ENCODE results near the gene ANK3.

The ANK3 gene

DNA sequence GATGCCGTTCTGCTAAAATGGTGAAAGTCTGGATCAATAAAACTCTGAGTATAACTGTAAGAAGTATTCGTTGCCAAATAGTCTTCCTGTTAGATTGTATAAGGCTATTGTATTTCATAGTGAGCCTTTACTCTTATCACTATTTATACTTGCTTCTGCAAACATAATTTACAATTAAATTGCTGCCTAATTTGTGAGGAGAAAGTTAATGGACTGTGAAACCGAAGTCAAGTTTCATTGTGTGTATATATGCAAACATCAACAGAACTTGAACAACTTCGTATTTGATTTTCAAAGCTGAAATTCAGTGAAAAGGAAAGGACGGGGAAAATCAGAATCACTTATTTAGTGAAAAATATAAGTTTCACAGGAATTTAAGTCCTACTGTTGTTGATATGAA lies 347.4 kb downstream of the ANK3 start:
- Histone ChIP-seq H3K4me3 (ENCODE audit: low read depth, low read length) (no peak overlapping the region), H3K9me3 (ENCODE audit: control insufficient read depth, insufficient read depth, low read depth, low read length) (no peaks in the 10 kb centered on the region), H3K36me3 (ENCODE audit: control insufficient read depth in 2 of 2, insufficient read depth in 1 of 2, low read length in 2 of 2) (no peaks in the 10 kb centered on the region), H3K4me1 (ENCODE audit: control insufficient read depth, insufficient read depth, low read length) (peaks cover 10% of the 10 kb centered on the region; the same call in 1 of the 2 replicates), H3K27ac (ENCODE audit: extremely low read depth, low read depth, low read length) (peak overlapping the region; percentile 38; the same call in 1 of the 2 replicates)
- POLR2A ChIA-PET = no interaction called here
- CTCF ChIA-PET = interaction anchor here (1.2 to 1.3 kb wide), 2 partner anchors 9 to 177 kb away, joined by 3 read pairs; no protein-coding TSS in a partner anchor
- TF ChIP-seq REPIN1 (tag by site-specific recombination; IDR thresholded peaks at IDR 0.05; ENCODE audit: low read depth) (no peak), KLF9 (tag by site-specific recombination; IDR thresholded peaks at IDR 0.05; ENCODE audit: low read depth) (no peak), ZNF558 (tag by site-specific recombination; IDR thresholded peaks at IDR 0.05) (no peak), ZNF366 (tag by site-specific recombination; conservative IDR thresholded peaks at IDR 0.05) (peak; percentile 88), KLF10 (tag by site-specific recombination; IDR thresholded peaks at IDR 0.05) (peak; percentile 19; the same call in 1 of the 2 replicates), SP7 (tag by site-specific recombination; IDR thresholded peaks at IDR 0.05) (peak; percentile 72), WT1 (tag by site-specific recombination; IDR thresholded peaks at IDR 0.05) (peak; percentile 87), KLF7 (tag by site-specific recombination; IDR thresholded peaks at IDR 0.05; ENCODE audit: borderline replicate concordance) (0 out of 2 replicates have a peak, but pooled peaks have one; percentile 43), ZNF843 (tag by site-specific recombination; IDR thresholded peaks at IDR 0.05) (peak; percentile 93), ZSCAN30 (tag by site-specific recombination; IDR thresholded peaks at IDR 0.05) (peak; percentile 65; the same call in 1 of the 2 replicates), KLF8 (tag by site-specific recombination; IDR thresholded peaks at IDR 0.05) (peak; percentile 51), ZNF292 (tag by site-specific recombination; IDR thresholded peaks at IDR 0.05; ENCODE audit: borderline replicate concordance, low read depth) (no peak), ZNF76 (tag by site-specific recombination; IDR thresholded peaks at IDR 0.05; ENCODE audit: borderline replicate concordance, low read depth) (no peak), ZNF391 (tag by site-specific recombination; IDR thresholded peaks at IDR 0.05; ENCODE audit: borderline replicate concordance, low read depth) (peak; percentile 83; the same call in 1 of the 2 replicates), IKZF3 (tag by site-specific recombination; IDR thresholded peaks at IDR 0.05) (peak; percentile 81), ZNF423 (tag by site-specific recombination; IDR thresholded peaks at IDR 0.05) (no peak), SCRT2 (tag by site-specific recombination; IDR thresholded peaks at IDR 0.05) (no peak), SCRT1 (tag by site-specific recombination; IDR thresholded peaks at IDR 0.05; ENCODE audit: borderline replicate concordance) (peak; percentile 25; the same call in 1 of the 2 replicates), ZNF37A (tag by site-specific recombination; IDR thresholded peaks at IDR 0.05) (no peak), ZNF623 (tag by site-specific recombination; IDR thresholded peaks at IDR 0.05) (no peak), ZNF2 (tag by site-specific recombination; IDR thresholded peaks at IDR 0.05) (0 out of 2 replicates have a peak, but pooled peaks have one; percentile 58), ZNF155 (tag by site-specific recombination; IDR thresholded peaks at IDR 0.05) (no peak), ZNF169 (tag by site-specific recombination; IDR thresholded peaks at IDR 0.05) (no peak), ZNF426 (tag by site-specific recombination; IDR thresholded peaks at IDR 0.05) (no peak), ZNF274 (IDR thresholded peaks at IDR 0.05; ENCODE audit: low read length) (no peak), ZNF274 (tag by site-specific recombination; IDR thresholded peaks at IDR 0.05; ENCODE audit: borderline replicate concordance) (no peak), FEZF1 (tag by site-specific recombination; IDR thresholded peaks at IDR 0.05) (peak; percentile 85)
- TF ChIP-seq, protein P1, sequence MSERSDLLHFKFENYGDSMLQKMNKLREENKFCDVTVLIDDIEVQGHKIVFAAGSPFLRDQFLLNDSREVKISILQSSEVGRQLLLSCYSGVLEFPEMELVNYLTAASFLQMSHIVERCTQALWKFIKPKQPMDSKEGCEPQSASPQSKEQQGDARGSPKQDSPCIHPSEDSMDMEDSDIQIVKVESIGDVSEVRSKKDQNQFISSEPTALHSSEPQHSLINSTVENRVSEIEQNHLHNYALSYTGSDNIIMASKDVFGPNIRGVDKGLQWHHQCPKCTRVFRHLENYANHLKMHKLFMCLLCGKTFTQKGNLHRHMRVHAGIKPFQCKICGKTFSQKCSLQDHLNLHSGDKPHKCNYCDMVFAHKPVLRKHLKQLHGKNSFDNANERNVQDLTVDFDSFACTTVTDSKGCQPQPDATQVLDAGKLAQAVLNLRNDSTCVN (tag by site-specific recombination; optimal IDR thresholded peaks at IDR 0.05) = no peak
- TF ChIP-seq, protein P2, sequence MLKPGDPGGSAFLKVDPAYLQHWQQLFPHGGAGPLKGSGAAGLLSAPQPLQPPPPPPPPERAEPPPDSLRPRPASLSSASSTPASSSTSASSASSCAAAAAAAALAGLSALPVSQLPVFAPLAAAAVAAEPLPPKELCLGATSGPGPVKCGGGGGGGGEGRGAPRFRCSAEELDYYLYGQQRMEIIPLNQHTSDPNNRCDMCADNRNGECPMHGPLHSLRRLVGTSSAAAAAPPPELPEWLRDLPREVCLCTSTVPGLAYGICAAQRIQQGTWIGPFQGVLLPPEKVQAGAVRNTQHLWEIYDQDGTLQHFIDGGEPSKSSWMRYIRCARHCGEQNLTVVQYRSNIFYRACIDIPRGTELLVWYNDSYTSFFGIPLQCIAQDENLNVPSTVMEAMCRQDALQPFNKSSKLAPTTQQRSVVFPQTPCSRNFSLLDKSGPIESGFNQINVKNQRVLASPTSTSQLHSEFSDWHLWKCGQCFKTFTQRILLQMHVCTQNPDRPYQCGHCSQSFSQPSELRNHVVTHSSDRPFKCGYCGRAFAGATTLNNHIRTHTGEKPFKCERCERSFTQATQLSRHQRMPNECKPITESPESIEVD (tag by site-specific recombination; IDR thresholded peaks at IDR 0.05) = peak; percentile 95
- TF ChIP-seq, protein P3, sequence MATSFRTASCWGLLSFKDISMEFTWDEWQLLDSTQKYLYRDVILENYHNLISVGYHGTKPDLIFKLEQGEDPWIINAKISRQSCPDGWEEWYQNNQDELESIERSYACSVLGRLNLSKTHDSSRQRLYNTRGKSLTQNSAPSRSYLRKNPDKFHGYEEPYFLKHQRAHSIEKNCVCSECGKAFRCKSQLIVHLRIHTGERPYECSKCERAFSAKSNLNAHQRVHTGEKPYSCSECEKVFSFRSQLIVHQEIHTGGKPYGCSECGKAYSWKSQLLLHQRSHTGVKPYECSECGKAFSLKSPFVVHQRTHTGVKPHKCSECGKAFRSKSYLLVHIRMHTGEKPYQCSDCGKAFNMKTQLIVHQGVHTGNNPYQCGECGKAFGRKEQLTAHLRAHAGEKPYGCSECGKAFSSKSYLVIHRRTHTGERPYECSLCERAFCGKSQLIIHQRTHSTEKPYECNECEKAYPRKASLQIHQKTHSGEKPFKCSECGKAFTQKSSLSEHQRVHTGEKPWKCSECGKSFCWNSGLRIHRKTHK (tag by site-specific recombination; IDR thresholded peaks at IDR 0.05) = no peak
- TF ChIP-seq, protein P4, sequence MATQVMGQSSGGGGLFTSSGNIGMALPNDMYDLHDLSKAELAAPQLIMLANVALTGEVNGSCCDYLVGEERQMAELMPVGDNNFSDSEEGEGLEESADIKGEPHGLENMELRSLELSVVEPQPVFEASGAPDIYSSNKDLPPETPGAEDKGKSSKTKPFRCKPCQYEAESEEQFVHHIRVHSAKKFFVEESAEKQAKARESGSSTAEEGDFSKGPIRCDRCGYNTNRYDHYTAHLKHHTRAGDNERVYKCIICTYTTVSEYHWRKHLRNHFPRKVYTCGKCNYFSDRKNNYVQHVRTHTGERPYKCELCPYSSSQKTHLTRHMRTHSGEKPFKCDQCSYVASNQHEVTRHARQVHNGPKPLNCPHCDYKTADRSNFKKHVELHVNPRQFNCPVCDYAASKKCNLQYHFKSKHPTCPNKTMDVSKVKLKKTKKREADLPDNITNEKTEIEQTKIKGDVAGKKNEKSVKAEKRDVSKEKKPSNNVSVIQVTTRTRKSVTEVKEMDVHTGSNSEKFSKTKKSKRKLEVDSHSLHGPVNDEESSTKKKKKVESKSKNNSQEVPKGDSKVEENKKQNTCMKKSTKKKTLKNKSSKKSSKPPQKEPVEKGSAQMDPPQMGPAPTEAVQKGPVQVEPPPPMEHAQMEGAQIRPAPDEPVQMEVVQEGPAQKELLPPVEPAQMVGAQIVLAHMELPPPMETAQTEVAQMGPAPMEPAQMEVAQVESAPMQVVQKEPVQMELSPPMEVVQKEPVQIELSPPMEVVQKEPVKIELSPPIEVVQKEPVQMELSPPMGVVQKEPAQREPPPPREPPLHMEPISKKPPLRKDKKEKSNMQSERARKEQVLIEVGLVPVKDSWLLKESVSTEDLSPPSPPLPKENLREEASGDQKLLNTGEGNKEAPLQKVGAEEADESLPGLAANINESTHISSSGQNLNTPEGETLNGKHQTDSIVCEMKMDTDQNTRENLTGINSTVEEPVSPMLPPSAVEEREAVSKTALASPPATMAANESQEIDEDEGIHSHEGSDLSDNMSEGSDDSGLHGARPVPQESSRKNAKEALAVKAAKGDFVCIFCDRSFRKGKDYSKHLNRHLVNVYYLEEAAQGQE (tag by site-specific recombination; IDR thresholded peaks at IDR 0.05) = no peak
